Fibroblast of skin of scalp (primary cell): Measurements from ENCODE around the gene ANKRD6.

ENCODE experiments used
- DNase-seq: peaks from one replicate; pipeline ENCODE4 v3.0.0-alpha.2; 2013

The ANKRD6 gene

DNA sequence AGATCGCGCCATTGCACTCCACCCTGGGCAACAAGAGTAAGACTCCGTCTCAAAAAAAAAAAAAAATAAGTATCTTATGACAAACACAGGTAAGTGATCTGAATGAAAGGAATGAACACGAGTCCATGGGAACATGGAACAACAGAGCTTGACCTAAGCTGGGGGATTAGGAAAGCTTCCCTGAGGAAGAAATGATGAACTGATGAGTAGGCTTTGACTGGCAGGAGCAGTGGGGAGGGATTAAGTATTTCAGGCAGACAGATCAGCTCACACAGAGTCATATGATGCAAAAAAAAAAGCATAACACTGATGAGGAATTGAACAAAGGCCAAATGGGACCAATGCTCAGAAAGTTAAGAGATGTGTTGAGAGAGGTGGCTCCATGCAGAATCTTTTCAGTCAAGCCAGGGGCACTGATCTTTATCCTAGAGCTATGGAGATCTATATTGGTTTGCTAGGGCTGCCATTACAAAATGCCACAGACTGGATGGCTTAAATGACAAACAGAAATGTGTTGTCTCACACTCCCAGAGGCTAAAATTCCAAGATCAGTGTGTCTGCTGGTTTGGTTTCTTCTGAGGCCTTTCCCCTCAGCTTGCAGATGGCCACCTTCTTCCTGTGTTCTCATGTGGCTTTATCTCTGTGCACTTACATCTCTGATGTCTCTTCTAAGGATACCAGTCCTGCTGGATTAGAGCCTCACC is 85.6 kb downstream of the ANKRD6 start:
- DNase-seq, result no peak

DNA sequence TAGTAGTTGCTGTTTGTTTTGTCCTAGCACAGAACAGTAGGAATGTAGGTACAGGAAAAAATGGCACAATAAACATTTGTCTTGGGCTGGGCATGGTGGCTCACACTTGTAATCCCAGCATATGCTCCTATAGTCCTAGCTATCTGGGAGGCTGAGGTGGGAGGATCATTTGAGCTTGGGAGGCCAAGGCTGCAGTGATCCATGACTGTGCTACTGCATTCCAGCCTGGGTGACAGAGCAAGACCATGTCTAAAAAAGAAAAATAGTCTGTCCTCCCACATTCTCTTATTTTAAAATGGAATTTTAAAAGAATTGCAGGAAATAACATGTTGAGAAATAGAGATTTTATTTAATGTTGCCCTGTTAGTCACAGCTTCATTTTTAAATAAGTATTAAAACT is 87.8 kb downstream of the ANKRD6 start:
- no peak for DNase-seq

DNA sequence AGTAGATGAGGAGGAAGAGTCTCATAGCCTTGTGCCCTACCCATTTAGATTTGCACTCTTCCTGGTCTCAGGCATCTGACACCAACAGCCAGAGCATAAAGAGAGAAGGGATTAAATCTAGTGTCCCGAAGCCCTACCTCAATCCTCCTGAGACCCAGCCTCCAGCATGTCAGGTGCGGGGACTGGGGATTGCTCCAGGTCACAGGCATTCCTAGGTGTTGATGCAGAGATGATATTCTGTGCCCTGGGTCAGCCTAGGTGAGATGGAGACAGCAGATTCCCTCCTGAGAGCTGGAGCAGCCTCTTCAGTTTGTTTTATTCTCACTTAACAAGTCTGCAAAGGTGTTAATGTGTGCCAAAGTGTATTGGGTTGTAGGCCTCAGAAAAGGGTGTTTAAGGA is 89.8 kb downstream of the ANKRD6 start:
- no peak for DNase-seq

DNA sequence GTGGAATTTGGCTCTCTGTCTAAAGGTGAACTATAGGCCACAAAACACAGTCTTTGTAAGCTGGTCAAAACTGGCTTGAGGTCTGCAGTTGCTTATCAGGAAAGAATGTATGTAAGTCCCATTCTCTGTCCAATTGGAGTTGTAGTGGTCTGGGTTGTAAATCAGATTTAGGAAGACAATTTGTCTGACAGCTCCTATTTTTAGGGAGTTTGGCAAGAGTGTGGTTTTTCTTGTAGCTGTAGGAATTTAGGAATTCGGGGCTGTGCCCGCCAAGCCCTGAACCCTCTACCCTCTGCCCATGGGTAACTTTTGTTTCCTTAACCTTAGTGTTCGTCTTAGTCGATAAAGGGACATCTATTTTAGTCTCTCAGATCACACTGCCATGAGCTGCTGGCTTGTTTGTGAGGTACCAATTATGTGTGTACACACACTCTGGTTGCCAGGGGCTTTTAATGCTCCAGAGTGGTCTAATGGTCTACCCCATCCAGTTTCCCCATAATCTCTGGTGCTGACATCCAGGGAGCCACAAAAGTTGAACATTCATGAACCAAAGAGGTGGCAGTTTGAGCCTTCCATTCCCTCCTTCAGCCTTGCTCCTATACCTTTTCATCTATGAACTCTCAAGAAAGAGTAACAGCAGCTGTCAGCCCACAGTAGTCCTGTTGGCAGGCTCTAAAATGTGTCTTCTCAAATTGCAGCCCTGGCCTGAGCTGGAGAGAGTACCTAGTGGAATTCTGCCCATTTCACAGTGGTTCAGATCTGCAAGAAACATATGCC is 93.0 kb downstream of the ANKRD6 start:
- no peak for DNase-seq

DNA sequence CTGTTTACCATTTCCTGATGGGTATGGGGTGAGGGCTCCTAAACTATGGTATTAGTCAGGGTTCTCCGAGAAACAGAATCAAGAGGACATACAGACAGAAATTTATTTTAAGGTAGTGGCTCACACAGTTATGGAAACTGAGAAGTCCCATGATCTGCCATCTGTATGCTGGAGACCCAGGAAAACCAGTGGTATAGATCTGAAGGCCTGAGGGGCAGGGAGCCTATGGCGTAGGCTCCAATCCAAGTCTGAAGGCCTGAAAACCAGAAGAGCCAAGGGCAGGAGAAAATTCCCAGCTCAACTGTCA is 93.6 kb downstream of the ANKRD6 start:
- no peak for DNase-seq

DNA sequence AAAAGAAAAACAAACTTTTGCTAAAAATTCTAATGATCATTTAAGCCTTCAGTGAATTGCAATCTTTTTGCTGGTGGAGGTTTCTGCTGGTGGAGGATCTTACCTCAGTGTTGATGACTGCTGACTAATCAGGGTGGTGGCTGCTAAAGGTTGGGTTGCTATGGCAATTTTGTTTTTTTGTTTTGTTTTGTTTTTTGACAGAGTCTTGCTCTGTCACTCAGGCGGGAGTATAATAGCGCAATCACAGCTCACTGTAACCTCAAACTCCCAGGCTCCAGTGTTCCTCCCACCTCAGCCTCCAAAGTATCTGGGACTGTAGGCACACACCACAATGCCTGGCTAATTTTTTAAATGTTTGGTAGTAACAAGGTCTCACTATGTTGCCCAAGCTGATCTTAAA is 94.7 kb downstream of the ANKRD6 start:
- DNase-seq, result no peak

DNA sequence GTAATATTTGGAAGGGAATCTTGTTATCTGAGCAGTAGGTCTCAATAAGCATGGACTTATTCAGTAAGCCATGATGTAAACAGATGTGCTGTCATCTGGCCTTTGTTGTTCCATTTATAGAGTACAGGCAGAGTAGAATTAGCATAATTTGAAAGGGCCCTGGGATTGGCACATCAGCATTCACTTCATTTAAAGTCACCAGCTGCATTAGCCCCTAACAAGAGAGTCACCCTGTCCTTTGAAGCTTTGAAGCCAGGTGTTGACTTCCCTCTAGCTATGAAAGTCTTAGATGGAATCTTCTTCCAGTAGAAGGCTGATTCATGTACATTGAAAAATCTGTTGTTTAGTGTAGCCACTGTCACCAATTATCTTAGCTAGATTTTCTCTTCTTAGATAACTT is 95.9 kb downstream of the ANKRD6 start:
- DNase-seq, result no peak

DNA sequence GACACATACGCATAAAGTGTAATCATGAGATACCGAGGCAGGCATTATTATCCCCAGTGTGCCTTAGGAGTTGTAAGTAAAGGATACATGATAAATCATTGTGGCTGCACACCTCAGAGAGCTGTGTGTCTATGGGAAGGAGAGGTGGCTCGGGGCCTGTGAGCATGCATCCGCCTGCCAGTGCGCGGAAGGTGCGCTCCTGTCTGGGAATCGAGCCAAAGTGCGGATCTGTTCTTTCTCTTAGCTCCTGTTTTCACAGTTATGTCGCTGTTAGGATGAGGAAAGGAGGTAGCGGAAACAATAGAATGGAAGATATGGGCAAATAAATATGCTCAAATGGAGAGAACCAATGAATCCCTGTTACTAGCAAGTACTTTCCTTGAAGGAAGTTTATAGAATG is 98.0 kb downstream of the ANKRD6 start:
- no peak for DNase-seq

DNA sequence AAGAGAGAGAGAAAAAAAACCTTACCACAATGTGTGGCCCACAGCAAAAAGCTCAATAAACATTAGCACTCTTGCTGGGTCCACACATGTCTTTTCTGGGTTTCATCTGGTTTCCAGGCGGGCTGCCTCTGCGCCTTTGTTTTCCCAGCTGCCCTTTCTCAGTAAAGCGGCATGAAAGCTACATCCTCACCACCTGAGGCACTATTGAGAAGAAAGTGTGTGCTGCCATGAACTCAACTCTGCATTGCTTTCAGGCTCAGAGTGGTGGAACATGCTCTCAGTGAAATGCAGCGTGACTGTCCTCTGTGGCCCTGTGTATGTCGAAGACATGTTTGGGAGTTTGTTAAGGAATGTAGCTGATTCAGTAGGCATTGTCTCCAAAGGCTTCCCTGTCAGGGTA is 103.3 kb downstream of the ANKRD6 start:
- peak; percentile 9 for DNase-seq

DNA sequence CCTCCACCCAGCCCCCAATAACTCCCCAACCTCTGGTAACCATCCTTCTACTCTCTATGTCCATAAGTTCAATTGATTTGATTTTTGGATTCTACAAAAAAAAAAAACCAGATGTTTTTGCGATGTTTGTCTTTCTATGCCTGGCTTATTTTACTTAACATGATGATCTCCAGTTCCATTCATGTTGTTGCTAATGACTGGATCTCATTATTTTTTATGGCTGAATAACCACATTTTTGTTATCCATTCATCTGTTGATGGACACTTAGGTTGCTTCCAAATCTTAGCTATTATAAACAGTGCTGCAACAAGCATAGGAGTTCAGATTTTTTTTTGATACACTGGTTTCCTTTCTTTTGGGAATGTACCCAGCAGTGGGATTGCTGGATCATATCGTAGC is 106.8 kb downstream of the ANKRD6 start:
- no peak for DNase-seq

DNA sequence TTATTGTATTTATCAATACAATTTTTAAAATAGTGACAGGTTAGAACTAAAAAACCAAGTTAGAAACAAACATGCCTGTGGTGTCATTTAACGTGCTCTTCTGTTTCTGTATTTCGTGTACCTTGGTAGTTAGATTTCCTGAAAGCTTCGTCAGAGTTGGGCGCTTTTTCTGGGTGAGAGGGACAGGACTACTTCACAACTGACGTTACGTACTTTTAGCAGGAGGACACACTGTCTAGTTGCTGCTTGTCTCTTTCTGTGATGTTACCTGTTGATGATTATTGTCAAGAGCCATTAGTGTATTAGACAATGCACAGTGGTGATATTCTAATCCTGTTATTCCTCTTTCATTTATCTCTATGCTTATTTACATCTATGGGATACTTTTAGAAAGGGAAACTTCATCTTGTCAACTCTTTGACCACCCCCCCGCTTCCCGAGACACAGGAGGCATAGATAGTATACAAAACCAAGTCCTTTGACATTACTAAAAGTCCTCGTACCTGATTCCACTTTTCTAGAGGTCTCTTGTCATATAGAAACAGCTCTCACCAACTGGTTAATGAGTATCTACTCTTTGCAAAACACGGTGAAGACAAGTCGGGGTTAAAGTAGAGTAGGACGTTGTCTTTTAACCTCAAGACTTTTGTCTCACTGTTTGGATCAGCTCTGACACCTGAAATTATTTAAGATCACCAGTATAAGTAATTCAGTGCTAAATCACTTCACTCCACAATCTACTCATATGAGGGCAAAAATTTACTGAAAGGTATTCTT is 109.3 kb downstream of the ANKRD6 start:
- DNase-seq, result no peak

DNA sequence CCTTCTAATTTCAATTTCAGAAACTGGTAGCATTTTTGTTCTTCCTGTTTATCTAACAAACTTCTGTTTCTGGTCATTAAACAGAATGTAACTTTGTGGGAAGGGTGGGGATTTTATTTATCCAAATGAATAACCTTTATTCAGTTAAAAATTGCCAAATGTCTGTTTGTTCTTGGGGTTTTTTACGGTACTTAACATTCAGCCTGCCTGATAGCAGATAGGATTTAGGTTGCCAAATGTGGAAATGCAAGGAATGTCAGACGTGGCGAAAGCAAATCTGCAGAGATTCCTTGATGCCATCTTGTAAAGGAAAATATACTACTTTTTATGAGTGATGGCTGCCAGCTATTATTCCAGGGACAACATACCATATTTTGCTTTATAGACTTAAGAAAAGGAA is 109.9 kb downstream of the ANKRD6 start:
- no peak for DNase-seq

DNA sequence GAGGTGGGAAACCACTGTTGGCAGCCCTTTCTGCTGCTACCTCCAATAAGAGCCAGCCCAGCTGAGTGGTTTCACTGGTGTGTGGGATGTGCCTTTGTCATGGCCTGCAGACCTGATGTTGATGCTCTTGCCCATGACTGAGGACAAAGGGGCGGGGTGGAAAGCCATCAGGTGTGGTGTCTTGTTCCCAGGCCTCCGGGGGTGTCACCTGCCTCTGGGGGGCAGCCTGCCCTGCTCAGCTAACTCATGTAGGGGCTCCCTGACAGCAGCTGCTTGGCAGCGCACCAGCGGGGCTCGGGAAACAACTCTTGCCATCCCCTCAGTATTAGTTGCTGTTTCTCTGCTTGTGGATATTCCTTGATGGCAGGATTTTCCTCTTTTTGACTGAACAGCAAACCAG is 114.3 kb downstream of the ANKRD6 start:
- no peak for DNase-seq

DNA sequence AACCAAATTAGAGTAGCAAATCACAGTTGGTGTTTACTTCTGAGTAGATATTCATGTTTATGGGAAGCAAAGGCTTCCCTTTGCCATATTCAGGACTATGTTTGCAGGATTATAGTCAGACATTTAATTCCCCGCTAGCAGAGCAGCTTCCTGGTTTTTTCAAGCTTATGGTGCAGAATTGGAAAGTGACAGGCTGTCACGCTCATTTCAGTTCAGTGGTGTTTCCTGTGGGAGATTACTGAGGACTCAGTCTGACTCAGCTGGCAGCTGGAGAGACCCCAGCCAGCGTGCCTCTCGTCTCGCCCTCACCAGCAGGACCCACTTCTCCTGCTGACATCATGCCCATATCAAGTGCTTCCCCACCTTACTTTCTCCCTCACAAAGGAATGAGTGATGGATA is 120.5 kb downstream of the ANKRD6 start:
- no peak for DNase-seq

DNA sequence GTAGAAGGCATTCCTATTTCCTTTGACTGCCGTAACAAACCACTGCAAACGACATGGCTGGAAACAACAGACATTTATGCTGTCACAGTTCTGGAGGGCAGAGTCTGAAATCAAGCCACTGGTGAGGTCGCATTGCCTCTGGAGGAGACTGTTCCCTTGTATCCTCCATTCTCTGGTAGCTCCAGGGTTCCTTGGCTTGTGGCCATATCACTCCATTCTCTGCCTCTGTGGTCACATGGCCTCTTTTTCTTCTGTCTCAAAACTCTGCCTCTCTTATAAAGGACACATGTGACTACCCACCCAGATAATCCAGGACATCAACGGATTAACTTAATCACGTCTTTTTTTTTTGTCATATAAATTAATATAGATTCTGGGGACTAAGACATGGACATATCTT is 121.2 kb downstream of the ANKRD6 start:
- DNase-seq, result no peak

DNA sequence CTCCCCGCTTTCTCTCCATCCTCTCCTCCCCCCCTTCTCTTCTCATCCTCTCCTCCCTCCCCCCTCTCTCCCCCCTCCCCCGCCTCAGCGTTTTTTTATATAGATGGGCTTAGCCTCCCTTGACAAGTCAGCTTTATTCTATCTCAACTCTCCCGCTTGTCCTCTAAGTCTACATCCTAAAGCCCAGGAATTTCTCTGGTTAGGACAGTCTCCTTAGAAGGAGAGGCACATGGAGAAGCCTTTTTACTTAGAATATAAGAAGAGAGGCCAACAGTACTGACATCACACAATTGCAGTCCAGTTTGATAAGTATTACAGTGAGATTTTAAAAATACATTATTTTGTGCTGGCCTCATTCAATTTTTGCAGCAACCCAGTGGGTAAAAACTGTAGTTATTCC is 122.1 kb downstream of the ANKRD6 start:
- DNase-seq, result no peak

DNA sequence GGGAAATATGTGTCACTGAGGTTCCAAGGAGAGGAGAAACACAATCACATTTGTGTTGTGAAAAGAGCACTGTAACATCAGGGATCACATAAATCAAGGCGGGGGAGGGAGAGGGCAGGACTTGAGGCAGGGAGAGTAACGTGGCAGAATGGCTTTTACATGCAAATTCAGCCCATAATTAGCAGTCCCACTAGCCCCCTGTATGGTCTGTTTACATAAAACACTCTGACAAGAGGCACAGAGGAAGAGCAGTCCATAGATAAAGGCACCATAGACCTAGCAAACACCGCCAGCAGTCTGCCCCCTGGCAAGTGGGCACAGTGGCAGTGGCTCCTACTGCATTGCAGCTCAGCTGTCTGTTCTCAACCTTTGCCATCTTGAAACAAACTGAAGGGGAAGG is 122.9 kb downstream of the ANKRD6 start:
- DNase-seq, result no peak

DNA sequence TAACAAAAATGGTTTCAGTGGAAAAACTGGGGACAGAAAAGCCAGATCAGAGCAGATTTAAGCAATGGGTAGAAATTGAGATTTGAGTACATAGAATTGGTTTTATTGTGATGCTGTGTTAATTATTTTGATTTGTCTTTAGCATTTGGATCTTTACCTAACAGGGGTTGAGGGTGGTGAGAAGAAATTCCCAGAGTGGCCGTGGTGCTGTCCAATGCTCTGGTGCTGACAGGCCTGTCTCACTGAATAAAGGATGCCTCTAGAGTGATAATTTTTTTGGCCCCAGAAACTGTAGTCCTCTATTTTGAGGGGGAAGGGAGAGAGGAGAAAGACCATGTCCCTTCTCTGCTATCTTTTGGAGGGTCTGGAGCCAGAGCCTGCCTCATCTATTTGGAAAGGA is 126.5 kb downstream of the ANKRD6 start:
- DNase-seq, result peak; percentile 9

DNA sequence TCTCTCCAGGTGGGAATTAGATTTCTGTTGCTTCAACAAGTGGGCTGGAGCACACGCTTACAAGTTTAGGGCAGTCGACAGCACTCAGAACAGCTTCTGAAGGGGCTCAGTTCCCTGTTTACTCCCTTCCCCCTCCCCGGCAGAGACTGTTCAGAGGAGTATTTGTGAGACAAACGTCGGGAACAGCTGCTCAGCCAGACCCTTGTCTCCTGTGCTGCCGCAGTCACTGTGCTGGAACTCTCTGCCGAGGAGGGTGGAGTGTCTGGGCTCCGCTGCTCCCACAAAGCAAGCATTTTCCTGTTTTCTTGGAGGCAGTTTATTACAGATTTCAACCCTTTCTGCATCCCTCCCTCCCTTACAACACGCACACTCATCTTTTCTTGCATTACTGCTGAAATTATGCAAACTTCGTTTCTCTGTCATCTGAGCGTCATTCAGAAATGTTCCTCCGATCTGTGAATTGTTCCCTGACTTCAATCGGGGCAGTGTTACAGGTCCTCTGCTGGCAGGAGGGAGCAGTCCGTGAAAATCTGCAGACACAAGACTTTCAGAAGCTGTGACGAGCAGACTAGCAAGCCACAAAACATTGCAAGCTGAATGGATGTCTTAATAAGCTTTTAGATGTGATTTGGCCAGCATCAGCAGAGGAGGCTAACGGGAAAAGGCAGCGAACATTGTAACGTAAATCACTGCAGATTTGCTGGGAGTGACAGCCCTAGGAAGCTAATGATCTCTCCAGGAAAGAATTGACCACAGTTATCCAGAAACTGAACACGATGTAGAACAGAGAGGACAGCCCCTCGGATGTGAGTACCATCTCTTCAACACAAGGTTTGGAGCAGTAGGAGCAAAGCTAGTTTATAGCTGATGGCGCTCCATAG is 129.4 kb downstream of the ANKRD6 start:
- DNase-seq, result no peak

DNA sequence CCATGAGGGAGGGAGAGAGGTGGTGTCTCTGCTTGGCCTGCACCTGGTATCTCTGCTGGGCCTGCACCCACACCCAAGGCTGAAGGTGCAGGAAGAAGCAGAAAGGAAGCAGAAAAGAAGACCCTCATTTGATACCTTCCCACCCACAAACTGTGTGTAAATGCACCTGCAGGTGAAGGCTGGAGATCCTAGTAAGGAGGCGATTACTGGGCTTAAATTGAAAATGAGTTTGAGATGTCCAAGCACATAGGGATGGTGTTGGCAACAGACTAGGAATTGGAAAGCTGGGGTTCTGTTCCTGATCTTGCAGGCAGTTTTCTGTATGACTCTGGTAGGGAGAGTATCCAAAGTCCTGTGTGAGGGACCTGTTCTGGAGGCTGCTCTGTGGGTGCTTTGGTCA is 130.9 kb downstream of the ANKRD6 start:
- DNase-seq, result no peak

DNA sequence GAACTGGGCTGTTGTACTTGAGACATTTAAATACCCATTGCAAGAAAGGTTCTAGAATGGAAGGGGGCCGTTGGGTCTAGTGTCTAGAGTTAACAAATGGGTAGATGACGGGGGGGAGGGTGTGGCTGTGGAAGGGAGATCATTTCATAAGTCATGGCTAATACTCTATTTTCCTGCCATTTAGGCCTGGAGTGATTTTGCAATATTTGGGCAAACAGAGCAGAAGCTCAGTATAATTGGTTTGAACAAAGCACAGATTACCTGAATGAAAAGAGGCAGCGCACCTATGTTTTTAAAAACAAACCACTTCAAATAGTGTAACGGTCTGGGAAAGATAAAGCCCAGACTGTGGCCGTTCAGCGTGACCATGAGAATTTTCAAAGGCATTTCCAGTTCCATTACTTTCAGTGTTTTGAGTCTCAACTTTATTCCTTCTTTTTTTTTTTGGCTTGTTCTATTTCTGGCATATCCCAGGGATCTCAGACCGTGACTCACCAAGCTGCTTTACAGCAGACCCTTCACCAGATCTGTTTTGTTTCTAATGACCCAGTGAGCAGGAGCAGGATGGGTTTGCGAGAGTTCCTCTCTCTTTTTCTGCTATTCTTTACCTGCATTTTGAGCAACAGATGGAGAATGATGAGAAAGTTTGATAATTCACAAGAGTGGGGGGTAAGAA is 131.9 kb downstream of the ANKRD6 start:
- DNase-seq, result peak; percentile 19
